Midbrain (tissue), 1 donor: Measurements from ENCODE around the gene TBCE.
"Not testable (repeated sequence)": the region's sequence is repeated elsewhere in the genome, so short reads cannot be mapped to it uniquely, and the experiment has no call there.

Source experiments
- DNase-seq: peaks from one replicate; lab custom pipeline; 2025; lab: John Stamatoyannopoulos, UW

TBCE gene

DNA sequence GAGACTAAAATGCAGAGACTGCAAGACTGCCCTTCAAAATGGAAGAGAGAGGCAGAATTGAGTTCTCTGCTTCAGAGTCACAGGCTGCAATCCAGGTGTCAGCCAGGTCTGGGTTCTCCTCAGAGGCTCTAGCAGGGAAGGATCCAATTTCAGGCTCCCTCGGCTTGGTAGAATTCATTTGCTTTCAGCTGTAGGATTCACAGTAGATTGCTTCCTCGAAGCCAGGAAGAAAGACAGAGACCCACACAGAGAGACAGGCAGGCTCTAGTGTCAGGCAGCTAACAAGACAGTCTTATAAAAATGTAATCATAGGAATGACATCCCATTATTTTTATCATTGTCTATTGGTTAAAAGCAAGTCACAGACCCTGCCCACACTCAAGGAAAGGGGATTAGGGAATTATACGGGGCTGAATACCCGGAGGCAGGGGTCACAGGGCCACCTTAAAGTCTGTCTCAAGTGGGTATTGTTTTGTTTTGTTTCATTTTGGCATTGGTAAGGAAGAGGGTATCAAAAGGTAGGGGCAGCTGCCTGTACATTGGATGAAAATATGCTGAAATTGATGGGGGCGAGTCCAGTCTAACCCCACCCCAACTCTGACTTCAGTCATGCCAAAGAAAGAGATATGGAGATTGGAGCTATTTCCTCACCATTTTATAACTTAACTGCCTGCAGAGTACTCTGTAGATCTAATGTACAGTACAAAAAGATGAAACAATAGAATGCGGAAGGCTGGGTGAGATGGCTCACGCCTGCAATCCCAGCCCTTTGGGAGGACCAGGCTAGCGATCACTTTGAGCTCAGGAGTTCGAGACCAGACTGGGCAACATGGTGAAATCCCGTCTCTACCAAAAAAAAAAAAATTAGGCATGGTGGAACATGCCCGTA lies 9.5 kb upstream of the TBCE start:
- no peak for DNase-seq

DNA sequence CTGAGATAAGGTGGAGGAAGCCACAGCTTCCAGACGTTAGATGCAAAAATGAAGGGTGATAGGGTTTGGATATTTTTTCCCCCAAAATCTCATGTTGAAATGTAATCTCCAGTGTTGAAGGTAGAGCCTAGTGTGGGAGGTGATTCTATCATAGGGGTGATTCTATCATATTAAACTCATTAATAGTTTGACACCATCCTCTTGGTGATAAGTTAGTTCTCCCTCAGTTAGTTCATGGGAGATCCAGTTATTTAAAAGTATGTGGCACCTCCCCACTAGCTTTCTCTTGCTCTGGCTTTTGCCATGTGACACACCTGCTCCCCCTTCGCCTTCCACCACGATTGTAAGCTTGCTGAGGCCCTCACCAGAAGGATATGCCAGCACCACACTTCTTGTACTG lies 8.3 kb upstream of the TBCE start:
- DNase-seq, result no peak

DNA sequence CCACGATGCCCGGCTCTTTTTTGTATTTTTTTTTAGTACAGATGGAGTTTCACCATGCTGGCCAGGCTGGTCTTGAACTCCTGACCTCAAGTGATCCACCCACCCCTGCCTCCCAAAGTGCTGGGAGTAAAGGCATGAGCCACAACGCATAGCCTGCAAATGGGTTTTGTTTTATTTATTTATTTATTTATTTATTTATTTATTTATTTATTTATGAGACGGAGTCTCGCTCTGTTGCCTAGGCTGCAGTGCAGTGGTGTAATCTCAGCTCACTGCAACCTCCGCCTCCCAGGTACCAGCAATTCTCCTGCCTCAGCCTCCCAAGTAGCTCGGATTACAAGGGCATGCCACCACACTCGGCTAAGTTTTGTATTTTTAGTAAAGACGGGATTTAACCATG lies 3.0 kb upstream of the TBCE start:
- DNase-seq, result not testable (repeated sequence)

DNA sequence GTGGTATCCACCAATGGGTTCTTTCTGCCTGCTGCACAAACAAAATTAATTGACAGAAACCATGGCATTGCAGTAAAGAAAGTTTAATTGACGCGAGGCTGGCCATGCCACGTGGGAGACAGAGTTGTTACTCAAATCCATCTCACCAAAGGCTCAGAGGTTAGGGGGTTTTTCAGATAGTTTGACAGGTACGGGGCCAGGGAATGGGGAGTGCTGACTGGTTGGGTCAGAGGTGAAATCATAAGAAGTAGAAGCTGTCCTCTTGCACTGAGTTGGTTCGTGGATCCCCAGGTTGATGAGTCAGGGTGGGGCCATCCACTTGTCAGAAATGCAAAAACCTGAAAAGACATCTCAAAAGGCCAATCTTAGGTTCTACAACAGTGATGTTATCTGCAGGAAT lies 941 bp upstream of the TBCE start:
- no peak for DNase-seq

DNA sequence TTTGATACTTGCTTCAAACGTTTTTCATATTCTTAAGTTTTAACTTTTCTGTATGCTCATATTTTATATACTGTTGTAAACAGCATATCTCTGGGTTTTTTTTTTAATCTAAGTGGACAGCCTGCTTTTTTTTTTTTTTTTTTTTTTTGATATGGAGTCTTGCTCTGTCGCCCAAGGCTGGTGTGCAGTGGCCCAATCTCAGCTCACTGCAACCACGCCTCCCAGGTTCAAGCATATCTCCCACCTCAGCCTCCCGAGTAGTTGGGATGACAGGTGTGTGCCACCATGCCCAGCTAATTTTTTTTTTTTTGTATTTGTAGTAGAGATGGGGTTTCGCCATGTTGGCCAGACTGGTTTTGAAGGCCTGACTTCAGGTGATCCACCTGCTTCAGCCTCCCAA lies 1.2 kb downstream of the TBCE start:
- no peak for DNase-seq

DNA sequence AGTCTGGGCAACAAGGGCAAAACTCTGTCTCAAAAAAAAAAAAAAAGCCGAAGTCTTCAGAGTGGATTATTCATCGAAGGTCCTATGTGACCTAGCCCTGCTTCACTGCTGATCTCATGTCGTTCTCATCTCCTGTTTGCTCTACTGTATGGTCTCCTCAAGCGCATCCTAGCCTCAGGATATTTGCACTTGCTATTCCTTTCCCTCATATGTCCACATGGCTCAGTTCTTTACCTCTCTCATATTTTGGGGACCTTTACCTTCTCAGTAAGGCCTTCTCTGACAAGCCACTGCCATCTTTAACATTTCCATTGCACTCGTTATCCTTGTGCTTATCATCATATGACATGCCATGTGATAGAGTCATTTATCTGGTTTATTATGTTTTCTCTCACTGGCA lies 2.6 kb downstream of the TBCE start:
- no peak for DNase-seq

DNA sequence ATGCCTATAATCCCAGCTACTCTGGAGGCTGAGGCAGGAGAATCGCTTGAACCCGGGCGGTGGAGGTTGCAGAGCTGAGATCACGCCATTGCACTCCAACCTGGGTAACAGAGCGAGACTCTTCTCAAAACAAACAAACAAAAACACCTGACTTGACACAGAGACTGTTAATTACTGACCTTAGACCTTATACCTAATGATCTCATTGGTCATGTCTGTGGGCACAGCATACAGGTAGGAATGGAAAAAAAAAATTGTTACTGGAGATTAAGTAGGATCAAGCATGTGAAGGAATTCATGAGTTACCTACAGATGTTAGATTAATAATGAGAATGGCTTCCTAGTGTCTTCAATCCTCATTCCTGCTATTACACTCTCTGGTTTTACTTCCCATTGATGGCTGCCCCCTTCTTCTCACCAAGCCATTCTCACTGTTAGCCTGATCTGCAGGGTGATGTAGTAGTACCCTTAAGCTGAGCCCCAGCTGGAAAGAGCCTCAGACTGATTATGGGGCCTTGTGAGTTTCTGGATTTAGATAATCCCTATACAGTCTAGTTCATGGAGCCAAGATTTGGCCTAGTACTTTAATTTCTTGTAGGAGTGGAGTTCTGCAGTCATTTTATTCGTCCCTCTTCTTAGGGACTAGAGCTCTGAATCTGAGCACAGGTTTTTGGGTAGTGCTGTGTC lies 8.8 kb downstream of the TBCE start:
- DNase-seq, result no peak

DNA sequence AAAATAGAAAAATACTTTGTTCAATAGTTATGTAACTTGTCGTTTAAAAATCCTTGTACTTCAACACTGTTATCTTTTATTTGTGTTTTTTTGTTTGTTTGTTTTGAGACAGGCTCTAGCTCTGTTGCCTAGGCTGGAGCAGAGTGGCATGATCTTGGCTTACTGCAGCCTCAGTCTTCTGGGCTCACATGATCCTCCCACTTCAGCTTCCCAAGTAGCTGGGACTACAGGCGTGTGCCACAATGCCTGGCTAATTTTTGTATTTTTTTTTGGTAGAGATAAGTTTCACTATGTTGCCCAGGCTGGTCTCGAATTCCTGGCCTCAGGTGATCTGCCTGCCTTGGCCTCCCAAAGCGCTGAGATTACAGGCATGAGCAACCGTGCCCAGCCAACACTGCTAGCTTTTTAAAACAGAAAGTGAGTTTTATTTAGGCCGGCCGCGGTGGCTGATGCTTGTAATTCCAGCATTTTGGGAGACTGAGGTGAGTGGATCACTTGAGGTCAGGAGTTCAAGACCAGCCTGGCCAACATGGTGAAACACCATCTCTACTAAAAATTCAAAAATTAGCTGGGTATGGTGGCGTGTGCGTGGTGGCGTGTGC lies 11.0 kb downstream of the TBCE start:
- DNase-seq, result not testable (repeated sequence)

DNA sequence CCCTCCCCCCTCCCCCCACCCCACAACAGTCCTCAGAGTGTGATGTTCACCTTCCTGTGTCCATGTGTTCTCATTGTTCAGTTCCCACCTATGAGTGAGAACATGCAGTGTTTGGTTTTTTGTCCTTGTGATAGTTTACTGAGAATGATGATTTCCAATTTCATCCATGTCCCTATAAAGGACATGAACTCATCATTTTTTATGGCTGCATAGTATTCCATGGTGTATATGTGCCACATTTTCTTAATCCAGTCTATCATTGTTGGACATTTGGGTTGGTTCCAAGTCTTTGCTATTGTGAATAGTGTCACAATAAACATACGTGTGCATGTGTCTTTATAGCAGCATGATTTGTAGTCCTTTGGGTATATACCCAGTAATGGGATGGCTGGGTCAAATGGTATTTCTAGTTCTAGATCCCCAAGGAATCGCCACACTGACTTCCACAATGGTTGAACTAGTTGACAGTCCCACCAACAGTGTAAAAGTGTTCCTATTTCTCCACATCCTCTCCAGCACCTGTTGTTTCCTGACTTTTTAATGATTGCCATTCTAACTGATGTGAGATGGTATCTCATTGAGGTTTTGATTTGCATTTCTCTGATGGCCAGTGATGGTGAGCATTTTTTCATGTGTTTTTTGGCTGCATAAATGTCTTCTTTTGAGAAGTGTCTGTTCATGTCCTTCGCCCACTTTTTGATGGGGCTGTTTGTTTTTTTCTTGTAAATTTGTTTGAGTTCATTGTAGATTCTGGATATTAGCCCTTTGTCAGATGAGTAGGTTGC lies 14.9 kb downstream of the TBCE start:
- not testable (repeated sequence) for DNase-seq

DNA sequence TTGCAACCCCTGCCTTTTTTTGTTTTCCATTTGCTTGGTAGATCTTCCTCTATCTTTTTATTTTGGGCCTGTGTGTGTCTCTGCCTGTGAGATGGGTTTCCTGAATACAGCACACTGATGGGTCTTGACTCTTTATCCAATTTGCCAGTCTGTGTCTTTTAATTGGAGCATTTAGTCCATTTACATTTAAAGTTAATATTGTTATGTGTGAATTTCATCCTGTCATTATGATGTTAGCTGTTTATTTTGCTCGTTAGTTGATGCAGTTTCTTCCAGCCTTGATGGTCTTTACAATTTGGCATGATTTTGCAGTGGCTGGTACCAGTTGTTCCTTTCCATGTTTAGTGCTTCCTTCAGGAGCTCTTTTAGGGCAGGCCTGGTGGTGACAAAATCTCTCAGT lies 18.4 kb downstream of the TBCE start:
- not testable (repeated sequence) for DNase-seq

DNA sequence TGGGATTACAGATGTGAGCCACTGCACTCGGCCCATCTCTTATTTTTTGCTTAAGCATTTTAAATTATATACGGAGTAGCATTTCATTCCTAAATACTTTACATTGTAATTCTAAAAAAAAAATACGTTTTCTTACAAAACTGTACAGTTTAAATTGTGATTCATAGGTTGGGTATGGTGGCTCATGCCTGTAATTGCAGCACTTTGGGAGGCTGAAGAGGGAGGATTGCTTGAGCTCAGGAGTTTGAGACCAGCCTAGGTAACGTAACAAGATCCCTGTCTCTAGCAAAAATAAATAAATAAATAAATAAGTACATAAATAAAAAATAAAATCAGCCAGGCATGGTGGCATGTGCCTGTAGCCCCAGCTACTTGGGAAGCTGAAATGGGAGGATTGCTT lies 24.6 kb downstream of the TBCE start:
- DNase-seq, result no peak

DNA sequence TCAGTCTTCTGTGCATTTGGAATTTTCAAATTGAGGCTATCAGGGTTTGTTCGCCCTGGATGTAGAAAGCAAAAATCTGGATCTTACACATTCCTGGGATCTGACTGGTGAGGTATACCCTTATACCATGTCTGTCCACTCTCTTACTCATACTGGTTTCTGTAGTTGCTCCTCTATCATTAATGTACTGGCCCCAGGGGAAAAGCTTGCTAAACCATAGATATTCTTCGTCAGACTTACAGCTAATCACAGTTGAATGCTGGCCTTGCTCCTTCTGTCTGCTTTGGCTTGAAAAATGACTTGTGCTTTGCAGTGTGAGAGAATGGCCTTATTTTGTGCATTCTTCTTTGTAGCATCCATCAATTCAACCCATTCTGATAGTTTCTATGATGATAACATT lies 30.5 kb downstream of the TBCE start:
- DNase-seq, result no peak

DNA sequence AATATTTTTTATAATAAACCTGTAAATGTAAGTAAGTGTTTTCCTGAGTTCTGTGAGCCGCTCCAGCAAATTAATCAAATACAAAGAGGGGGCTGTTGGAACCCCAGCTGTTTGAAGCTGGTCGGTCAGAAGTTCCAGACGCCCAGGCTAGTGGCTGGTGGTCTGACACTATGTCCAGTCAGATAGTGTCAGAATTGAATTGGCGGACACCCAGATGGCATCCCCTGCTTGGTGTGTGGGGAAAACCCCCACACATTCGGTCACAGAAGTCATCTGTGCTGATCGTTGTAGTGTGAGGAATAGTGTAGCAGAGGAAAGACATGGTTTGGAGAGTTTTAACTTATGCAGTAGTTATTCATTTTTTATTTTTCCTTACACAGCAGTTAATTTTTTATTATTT lies 32.4 kb downstream of the TBCE start:
- DNase-seq, result no peak

DNA sequence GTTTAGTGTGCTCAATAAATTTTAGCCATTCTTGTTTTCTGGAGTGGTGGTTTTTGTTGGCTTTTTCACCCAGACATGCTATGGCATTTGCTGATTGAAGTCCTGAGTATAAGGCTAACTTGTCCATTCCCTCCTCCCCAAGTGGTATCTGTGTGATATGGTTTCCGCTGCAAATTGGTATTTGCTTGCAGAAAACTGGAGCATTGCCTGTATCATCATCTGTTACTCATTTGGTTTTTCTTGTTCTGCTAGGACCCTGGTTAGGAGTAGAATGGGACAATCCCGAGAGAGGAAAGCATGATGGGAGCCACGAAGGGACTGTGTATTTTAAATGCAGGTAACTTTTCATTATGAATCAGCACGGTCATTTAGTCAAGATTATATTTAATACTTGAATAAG lies 34.0 kb downstream of the TBCE start:
- no peak for DNase-seq

DNA sequence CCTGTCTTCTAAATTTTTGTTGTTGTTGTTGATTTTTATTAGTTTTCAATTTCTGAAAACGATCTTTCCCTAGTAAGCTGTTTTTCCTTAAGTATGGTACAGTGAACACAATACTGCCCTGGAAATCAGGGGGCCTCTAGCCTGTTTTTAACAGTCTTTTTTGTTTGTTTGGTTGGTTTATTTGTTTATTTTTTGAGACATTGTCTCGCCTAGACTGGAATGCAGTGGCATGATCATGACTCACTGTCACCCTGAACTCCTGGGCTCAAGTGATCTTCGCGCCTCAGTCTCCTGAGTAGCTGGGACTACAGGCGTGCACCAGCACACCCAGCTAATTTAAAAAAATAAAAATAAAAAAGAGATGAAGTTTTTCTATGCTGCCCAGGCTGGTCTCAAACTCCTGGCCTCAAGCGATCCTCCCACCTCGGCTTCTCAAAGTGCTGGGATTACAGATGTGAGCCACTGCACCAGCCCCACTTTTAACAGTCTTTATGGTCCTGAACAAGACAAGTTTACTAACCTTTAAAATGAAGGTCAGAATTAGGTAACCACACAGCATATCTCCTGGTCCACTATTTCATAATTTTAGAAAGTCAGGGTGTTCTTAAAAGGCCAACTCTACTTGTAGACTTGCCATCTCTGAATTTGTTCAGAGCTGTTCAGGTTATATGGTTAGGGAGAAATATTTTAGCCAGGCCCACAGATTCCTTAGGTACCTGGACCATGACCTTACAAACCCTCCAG lies 35.4 kb downstream of the TBCE start:
- no peak for DNase-seq

DNA sequence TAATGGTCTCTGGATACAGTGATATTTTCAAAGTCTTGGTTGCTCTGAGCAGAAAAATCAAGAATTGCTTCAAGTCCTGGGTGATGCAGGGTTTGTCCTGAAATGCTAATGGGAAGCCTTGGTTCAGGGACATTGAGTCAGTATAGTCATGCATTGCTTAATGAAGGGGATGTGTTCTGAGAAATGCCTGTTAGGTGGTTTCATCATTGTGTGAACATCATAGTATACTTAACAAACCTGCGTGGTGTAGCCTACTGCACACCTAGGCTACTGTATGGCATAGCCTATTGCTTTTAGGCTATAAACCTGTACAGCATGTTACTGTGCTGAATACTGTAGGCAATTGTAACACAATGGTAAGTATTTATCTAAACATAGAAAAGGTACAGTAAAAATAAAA lies 36.4 kb downstream of the TBCE start:
- DNase-seq, result no peak

DNA sequence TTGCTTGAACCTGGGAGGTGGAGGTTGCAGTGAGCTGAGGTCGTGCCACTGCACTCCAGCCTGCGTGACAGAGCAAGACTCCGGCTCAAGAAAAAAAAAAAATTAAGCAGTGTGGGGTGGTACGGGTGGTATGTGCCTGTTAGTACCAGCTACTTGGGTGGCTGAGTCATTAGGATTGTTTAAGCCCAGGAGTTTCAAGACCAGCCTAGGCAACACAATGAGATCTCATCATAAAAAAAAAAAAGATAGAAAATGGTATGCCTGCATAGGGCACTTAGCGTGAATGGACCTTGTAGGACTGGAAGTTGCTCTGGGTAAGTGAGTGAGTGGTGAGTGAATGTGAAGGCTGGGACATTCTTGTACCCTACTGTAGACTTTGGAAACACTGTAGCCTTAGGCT lies 37.0 kb downstream of the TBCE start:
- no peak for DNase-seq

DNA sequence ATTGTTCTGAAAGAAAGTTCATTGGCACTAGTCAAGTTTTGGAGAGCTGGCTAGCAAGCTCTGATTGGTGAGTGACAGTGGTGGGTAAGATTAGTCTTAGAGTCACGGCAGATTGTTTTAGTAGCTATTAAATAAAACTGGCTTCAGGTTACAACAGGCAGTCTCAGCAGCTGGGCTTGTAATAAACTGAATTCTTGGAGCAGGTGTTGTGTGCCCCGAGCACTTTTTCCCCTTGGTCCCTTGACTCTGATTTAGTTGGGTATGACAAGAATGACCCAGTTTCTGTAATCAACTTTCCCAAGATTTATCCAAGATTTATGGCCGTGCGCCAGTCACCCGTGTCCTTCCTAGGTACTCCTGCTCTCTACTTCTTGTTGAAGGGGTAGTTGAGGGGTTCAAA lies 40.2 kb downstream of the TBCE start:
- no peak for DNase-seq

DNA sequence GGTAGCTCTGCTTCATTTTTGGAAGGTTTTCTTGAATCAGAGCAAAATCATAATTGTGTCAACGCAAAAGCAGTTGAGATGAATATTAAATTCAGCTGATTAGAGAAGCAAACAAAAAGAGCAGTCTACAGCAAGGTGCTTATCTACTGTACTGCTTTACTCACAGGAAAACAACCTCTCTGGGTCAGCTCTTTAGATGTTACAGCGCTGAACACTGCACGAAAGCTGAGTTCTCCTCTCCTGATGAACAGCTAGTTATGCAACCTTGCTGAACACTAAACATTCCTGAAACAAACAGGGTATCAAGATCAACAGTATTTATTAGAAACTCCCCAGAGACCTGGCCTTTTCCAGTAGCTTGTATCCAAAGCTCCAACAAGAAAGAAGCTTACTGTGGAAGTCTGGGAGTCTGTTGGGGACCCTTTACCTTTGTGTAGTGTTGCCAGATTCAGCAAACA lies 41.3 kb downstream of the TBCE start:
- DNase-seq, result no peak

DNA sequence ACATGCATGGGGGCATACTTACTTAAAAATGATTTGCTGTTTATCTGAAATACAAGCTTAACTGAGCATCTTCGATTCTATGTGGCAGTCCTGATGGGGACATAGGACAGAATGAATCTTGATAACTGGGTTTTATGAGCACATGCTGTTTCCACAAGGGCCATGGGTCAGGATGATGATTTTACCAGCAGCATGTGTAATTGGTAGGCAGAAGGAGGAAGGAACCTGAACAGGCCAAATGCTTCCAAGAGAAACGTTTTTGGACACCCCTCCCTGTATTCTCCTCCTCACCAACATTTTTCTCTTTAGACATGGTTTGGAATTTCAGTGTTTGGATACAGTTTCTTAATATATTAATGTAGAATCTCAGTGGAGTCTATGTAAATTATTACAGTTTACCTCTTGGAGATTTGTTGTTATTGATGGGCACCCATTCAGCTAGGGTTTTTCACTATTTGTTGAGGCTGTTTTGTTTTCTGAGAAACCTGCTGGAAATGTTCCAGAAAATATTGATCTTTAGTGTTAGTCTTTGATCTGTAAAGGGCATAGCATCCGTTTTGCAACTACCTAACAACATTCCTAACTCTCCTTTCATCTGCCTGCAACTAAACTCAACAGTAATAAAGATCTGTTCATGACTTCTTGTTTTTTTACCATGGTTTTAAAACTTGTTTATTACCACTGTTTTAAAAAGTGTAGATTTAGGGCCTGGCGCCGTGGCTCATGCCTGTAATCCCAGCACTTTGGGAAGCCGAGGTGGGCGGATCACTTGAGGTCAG lies 42.0 kb downstream of the TBCE start:
- no peak for DNase-seq

DNA sequence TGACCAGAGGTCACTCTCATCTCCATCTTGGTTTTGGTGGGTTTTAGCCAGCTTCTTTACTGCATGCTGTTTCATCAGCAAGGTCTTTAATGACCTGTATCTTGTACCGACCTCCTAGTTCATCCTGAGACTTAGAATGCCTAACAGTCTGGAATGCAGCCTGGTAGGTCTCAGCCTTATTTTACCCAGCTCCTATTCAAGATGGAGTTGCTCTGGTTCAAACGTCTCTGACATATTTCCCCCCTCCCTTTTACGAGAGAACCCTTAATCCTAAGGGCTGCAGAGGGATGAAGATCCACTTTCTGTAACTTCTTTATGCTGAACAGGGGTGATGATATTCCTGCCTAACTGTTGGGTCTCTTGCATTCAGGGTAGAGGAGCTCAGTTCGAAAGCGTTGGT lies 43.2 kb downstream of the TBCE start:
- no peak for DNase-seq
